ENCODE data around the gene KRT5.
A peak's percentile ranks its signal among the peaks of the same experiment; 100 is the strongest.

The KRT5 gene

DNA sequence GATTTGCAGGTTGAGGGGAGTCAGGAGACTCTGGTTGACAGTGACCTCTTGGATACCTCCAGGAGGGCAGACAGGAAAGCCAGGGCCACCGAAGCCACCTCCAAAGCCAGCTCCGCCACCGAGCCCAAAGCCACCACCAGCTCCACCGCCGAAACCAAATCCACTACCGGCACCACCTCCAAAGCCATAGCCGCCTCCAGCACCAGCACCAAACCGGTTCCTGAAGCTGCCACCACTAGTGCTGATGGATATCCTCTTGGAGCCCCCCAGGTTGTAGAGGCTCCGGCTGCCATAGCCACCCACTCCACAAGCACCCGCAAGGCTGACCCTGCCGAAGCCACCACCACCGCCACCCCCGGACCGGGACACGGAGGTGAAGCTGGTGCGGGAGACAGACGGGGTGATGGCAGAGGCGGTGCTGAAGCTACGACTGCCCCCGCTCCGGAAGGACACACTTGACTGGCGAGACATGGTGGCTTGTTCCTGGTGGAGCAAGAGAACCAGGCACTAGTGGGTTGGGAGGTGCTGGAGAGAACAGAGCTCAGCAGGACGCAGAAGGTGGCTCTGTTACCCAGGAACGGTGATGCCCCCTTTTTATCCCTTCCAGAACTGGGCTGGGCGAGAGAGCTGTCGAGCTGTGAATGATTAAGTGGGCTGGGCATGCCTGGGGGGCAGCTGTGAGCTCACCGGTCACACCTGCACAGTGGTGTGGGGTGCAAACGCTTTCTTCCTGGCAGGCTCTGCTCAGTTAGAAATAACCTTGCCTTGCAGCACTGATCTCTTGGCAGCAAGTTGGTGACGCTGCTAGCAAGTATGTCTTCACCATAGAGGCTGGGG, at the start of gene KRT5:
Gene KRT5 (minus strand): TSS at position 569 of the 837 bp plus-strand sequence. CDS start 98 bp downstream, at position 471.
- DNase-seq (ENCODE audit: low read depth in 2 of 2), result no peak

DNA sequence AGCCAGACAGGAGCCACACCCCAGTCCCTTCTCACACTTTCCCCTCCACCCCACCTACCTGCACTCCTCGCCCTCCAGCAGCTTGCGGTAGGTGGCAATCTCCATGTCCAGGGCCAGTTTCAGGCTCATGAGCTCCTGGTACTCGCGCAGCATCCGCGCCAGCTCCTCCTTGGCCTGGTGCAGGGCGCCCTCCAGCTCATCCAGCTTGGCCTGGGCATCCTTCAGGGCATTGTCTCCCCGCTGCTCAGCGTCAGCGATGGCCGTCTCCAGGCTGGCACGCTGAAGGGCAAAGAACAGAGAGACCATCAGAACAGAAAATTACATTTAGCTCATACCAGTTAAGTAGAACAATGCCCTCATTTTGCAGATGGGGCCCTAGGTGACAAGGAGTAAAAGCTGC, 47.9 kb upstream of the KRT5 start:
- DNase-seq (ENCODE audit: low read depth in 2 of 2), result no peak

- DNase-seq (ENCODE audit: low read depth in 2 of 2), result peak in 1 of 2 donors; percentile 1
Observed at GRCh38 chr12:52566847-52567291, 46.7 kb upstream of the KRT5 start.

DNA sequence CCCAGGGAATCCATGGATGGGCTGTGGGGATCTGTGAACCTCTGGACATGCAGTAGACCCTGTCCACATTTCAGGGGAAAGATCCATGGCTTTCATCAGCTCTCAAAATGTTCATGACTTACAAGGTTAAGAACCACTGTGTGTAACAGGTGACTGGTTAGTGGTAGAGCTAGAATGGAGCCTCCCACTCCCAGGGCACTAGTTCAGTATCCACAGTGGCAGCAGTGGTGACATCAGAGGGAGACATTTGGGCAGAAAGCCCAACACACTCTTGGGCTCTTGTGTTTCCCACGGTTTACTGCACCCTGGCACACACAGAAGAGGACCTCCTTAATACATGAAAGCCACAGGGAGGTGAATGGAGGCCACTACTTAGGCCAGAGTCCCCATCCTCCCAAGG, 44.4 kb upstream of the KRT5 start:
- no peak for DNase-seq (ENCODE audit: low read depth in 2 of 2)

GRCh38 chr12:52561880-52562449, 41.8 kb upstream of the KRT5 start:
- DNase-seq (ENCODE audit: low read depth in 2 of 2), result no peak

DNA sequence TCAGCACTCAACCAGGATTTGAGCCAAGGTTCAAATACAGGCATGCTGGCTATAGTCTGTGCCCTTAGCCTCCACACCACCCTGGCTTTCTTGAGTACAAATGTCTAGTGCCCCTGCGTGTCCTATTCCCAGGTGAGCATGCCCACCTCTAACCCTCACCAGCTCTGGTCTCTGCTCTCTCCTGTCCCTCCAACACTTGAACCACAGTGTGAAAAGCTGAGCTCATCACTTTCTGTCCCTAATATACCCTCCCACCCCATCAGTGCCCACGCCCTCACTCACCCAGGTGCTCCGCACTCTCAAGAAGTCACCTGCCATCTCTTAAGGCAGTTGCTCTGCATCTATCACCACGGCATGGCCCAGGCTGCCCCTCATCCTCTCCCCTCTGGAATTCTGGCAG, 39.8 kb upstream of the KRT5 start:
- DNase-seq (ENCODE audit: low read depth in 2 of 2), result no peak

- no peak for DNase-seq (ENCODE audit: low read depth in 2 of 2)
Observed at GRCh38 chr12:52558781-52559445, 38.7 kb upstream of the KRT5 start.

GRCh38 chr12:52557476-52557875, 37.3 kb upstream of the KRT5 start:
- no peak for DNase-seq (ENCODE audit: low read depth in 2 of 2)

DNA sequence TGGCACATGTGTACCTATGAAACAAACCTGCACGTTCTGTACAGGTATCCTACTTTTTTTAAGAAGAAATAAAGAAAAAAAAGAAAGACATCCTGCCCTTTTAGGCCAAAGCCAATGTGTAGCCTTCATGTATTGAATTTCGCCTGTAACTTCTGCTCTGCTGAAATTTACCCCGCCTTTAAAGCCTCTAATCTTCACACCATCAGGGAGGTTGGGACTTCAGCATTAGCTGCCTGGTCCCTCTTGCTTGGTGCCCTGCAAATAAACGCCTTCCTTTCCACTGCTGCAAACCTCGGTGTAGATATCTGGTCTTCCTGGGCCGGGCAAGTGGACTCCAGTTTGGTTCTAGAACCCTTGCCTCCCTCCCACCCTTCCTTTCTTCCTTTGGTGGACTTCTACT, 35.4 kb upstream of the KRT5 start:
- no peak for DNase-seq (ENCODE audit: low read depth in 2 of 2)

DNA sequence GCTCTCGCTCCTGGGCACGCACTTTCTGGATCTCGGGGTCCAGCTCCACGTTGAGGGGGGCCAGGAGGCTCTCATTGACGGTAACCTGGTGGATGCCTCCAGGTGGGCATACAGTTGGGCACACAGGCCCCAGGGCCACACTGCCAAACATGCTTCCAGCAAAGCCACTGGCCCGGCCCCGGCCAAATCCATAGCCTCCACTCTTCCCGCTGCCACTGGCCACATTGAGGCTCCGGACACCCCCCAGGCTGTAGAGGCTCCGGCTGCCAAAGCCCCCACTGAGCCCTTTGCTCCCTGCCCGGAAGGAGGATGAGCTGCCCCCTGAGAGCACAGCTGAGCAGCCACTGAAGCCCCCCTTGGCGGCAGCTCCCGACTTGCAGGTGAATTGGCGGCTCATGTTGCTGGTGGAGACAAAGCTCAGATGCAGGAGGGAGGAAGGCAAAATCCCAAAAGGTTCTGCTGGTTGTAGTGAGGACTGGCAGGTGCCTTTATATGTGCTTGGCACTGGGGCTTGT, 32.5 kb upstream of the KRT5 start, which contains the start of gene KRT71:
Gene KRT71 (minus strand): TSS at position 465 of the 515 bp plus-strand sequence. CDS start 68 bp downstream, at position 397.
- no peak for DNase-seq (ENCODE audit: low read depth in 2 of 2)

DNA sequence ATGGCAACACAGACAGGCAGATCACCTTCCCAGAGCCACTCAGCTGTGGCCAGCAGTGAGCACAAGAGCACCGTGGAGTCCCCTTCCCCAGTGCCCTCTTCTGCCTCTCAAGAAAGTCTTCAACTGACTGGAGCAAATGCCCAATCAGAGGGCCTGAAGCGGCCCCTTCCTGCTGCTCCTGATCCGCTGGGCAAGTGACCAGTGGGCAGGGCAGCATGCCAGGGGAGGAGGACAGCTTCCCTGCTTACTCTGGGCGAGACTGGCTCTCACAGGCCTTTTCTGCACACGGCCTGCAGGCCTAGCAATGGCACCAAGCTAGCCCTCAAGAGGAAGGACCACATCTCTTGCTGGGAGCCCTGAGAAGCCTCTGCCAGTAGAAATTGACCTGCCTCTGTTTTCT, 31.9 kb upstream of the KRT5 start:
- DNase-seq (ENCODE audit: low read depth in 2 of 2), result no peak

DNA sequence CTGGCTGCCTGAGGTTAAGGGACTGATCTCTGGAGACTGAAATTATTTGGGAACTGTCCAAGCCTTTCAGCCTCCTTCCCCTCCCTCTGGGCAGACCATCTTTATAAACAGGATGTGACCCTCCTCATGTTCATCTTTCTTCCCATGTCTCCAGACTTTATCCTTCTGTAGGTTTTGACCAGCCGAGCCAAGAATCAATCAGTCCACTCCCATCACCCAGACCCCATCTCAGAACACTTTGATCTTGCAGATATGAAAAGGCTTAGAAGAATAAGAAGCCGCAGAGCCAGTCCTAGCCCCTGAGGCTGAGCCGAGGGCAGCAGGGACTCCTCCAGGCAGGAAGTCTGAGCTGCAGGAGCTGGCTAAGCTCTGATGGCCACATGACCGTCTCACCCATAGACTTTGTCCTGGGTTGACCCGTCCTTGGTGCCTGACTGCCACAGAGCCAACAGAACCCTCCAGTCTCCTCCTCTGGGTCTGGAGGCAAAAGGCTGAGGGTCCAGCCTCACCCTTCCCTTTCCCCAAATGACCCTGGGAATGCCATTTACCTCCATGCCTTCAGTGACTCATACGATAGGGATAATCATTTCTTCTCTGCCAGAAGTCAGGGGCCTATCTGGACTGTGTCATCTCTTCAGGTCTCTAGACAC, 31.1 kb upstream of the KRT5 start:
- no peak for DNase-seq (ENCODE audit: low read depth in 2 of 2)

DNA sequence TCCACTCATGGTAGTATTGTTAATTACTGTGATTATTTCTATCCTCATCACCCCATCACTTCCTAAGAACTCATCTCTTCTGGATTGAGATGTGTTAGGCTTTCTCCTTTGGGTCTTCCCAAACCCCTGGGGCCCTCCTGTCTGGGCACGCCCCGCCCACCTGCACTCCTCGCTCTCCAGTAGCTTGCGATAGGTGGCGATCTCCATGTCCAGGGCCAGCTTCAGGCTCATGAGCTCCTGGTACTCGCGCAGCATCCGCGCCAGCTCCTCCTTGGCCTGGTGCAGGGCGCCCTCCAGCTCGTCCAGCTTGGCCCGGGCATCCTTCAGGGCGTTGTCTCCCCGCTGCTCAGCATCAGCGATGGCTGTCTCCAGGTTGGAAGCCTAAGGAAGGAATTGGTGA, 25.9 kb upstream of the KRT5 start:
- no peak for DNase-seq (ENCODE audit: low read depth in 2 of 2)

GRCh38 chr12:52543985-52544883, 24.0 kb upstream of the KRT5 start:
- DNase-seq (ENCODE audit: low read depth in 2 of 2), result no peak

- DNase-seq (ENCODE audit: low read depth in 2 of 2), result no peak
Observed at GRCh38 chr12:52542785-52543318, 22.7 kb upstream of the KRT5 start.

DNA sequence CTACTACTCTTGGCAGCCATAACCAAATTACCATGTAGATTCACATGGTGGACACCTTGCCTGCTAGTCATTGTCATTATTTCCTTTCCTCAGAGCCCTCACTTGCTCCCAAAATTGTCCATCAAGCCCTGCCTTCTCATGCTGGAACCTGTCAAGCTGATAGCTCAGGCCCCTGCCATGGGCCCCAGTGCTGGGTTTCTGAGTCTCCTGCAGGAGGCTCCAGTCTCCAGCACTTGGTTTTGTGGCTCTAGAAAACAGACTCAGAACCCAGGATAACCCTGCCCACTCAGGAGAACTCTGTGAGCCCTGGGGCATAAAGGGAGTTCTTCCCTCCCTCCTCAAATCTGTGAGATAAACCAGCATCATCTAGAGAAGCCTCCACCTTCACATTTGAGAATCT, 22.0 kb upstream of the KRT5 start:
- DNase-seq (ENCODE audit: low read depth in 2 of 2), result no peak

DNA sequence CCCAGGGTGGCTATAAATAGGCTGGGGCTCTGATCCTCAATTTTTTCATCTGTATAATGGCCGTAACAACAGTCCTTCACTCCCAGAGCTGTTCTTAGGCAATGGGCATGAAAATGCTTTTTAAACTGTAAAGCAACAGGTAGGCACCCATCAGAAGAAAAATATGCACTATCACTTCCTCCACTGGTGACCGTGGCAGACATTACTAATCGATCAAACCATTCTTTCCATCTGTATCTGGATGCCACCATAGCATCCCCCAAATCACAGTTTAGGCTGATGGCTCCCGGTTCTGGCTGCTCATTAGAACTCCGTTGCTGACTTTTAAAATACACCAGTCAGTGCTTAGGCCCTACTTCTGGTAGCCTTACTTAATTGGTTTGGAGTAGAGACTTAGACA, 21.5 kb upstream of the KRT5 start:
- no peak for DNase-seq (ENCODE audit: low read depth in 2 of 2)

GRCh38 chr12:52540531-52540930, 20.3 kb upstream of the KRT5 start:
- DNase-seq (ENCODE audit: low read depth in 2 of 2), result no peak

- no peak for DNase-seq (ENCODE audit: low read depth in 2 of 2)
Observed at GRCh38 chr12:52539821-52540173, 19.6 kb upstream of the KRT5 start.

GRCh38 chr12:52539083-52539820, 19.1 kb upstream of the KRT5 start:
- no peak for DNase-seq (ENCODE audit: low read depth in 2 of 2)
